ENCODE data around the gene RASA3.

Gene RASA3

GRCh38 chr13:114054830-114055439 lies 77.5 kb downstream of the RASA3 start:
- DNase-seq (ENCODE audit: low spot score), result no peak

GRCh38 chr13:114054264-114054663 lies 78.2 kb downstream of the RASA3 start:
- no peak for DNase-seq (ENCODE audit: low spot score)

DNA sequence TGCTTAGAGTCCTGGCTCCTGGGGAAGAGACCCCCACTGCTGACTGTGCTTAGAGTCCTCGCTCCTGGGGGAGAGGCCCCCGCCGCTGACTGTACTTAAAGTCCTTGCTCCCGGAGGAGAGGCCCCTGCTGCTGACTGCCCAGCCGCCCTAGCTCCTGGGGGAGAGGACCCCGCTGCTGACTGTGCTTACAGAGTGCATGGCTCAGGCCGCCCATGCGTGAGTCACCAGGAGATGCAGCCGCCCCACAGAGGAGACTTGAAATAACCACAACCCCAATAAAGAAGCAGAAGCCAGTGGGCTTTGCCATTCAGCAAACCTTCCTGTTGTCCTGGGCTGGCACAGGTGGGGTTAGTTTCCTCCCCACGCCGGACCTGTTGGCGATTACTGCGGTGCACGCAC lies 79.4 kb downstream of the RASA3 start:
- no peak for DNase-seq (ENCODE audit: low spot score)

- no peak for DNase-seq (ENCODE audit: low spot score)
These were observed 81.6 kb downstream of the RASA3 start for GRCh38 chr13:114050536-114051450.

GRCh38 chr13:114049626-114050101 lies 82.8 kb downstream of the RASA3 start:
- DNase-seq (ENCODE audit: low spot score), result no peak

- no peak for DNase-seq (ENCODE audit: low spot score)
These were observed 83.4 kb downstream of the RASA3 start for GRCh38 chr13:114049026-114049425.

- DNase-seq (ENCODE audit: low spot score), result no peak
These were observed 84.0 kb downstream of the RASA3 start for GRCh38 chr13:114048443-114048842.

DNA sequence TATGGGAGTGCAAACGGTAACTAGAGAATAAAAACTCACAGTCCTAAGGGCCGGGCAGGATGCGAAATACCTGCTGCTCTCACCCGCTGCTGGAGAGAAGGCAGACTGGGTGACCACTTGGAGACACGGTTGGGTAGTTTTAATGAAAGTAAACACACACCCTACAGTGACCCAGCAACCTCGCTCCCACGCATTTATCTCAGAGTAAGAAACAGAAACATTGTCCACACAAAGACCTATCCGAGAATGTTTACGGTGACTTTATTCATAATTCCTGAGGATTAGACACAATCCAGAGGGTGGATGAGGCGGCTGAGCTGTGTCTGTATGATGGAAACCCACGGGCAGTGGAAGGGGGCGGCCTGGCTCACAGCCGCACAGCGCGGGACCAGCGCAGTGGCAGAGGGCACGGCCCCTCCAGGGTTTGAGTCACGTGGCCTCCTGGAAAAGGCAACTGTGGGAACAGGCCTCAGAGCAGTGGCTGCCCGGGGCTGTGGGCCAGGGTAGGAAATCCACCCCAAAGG lies 85.0 kb downstream of the RASA3 start:
- no peak for DNase-seq (ENCODE audit: low spot score)

DNA sequence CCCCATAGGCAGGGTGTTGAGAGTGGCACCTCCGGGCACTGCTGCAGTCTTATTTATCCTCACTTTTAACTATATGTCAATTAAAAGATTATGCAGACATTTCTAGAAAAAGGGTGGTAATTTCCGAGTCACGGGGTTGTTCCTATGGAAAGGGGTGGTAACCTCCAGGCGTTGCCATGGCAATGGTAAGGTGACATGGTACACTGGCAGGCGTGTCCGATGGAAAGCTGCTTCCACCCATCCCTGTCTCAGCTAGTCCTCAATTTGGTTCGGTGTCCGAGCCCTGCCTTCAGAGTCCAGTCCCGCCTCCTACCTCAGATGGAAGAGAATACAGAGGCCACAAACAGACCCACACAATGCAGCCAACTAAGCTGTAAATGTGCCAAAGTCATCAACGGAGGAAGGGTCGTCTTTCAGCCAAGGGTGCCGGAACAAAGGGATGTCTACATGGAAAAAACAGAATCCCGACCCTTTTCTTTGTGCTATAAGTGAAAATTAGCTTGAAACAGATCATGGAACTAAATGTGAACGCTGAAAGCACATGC lies 85.9 kb downstream of the RASA3 start:
- no peak for DNase-seq (ENCODE audit: low spot score)

- no peak for DNase-seq (ENCODE audit: low spot score)
These were observed 87.2 kb downstream of the RASA3 start for GRCh38 chr13:114045113-114045735.

GRCh38 chr13:114044486-114044885 lies 87.9 kb downstream of the RASA3 start:
- no peak for DNase-seq (ENCODE audit: low spot score)

- no peak for DNase-seq (ENCODE audit: low spot score)
These were observed 88.9 kb downstream of the RASA3 start for GRCh38 chr13:114043421-114044053.

DNA sequence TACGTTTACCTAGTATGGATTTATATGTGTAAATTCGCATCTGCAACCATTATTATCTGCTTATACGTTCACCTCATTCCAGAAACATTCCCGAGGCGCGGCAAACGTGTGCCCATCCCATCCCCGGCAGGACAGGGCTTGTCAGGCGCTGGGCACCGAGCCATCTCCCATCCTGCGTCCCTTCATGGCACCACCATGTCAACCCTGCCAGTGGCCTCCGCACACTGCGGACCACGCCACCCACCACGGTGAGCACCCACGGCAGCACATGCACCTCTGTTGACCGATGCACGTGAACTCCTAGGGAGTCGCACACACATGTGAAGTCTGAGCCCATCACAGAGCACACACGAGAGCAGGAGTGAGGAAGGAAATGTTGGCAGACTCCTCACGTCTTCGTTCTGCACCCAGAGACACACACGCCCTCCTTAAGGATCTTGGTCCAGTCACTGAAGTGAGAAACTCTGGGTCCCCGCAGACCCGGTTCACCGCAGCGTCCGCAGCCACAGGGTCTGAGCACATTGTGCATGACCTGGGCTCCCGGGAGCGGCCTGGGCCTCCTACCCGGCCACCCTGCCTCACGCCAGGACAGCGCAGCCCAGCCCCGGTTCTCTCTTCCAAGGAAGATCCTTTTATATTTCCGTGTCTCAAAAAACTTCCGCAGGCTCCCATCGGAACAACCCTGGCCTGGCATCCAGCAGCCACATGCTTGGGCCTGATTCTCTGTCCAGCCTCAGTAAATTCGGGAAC lies 90.2 kb downstream of the RASA3 start:
- no peak for DNase-seq (ENCODE audit: low spot score)

- no peak for DNase-seq (ENCODE audit: low spot score)
These were observed 90.9 kb downstream of the RASA3 start for GRCh38 chr13:114041493-114041892.

DNA sequence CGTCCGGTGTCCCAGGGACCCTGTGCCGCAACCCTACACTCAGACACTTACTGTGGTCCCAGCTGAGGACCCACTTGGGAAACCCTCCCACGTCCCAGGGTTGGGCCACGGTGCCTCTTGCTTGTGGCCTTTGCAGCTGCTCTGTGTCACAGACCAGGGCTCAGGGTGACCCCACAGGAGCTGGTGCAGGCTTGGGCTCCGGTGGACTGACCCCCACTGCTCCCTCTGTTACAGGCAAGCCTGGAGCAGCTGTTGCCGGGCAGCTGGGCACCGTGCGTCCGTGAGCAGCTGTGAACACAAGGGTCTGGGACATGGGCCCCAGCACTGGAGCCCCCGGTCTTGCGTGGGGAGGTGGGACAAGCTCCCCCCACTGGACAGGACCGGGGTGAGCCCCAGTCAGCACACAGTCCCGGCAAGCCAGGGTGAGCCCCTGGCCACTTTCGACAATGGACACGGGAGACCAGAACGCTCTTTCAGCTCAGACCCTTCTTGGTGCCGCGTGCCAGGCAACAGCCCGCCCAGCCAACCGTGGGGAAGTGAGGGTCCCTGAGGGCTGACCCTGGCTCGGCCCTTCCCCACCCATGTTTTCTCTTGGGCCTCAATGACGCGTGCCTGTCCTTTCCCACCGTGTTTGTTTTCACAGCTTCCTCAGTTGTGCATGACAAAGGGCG lies 92.8 kb downstream of the RASA3 start:
- DNase-seq (ENCODE audit: low spot score), result no peak

- no peak for DNase-seq (ENCODE audit: low spot score)
These were observed 93.5 kb downstream of the RASA3 start for GRCh38 chr13:114038900-114039299.

- no peak for DNase-seq (ENCODE audit: low spot score)
These were observed 94.2 kb downstream of the RASA3 start for GRCh38 chr13:114038211-114038613.

GRCh38 chr13:114037674-114038073 lies 94.7 kb downstream of the RASA3 start:
- DNase-seq (ENCODE audit: low spot score), result no peak

- no peak for DNase-seq (ENCODE audit: low spot score)
These were observed 96.6 kb downstream of the RASA3 start for GRCh38 chr13:114035583-114036531.
